WTC11 (cell line): Measurements from ENCODE around the gene LY6G5C. TPM values are rescaled to one million over a fixed set of nuclear protein-coding genes. Genes with fewer than 3 reads are reported as not detected.

Experiments
- AR ChIP-seq: fragments of 250-450 bp; sonication (Bioruptor Pico); IDR thresholded peaks from 2 replicates; pipeline ENCODE4 v1.9.0; 2021; ENCODE audit warnings: mild to moderate bottlenecking
- CBFB ChIP-seq: sonication (generic); formaldehyde crosslinking; IDR thresholded peaks from 2 replicates; pipeline ENCODE4 v1.8.1; 2022; ENCODE audit warnings: mild to moderate bottlenecking, low read depth, missing genetic modification reagents
- CREM ChIP-seq: sonication (generic); formaldehyde crosslinking; IDR thresholded peaks from 2 replicates; pipeline ENCODE4 v1.8.1; 2022; ENCODE audit warnings: mild to moderate bottlenecking, missing genetic modification reagents, moderate library complexity
- EMX1 ChIP-seq: fragments of 250-450 bp; sonication (Bioruptor Pico); IDR thresholded peaks from 2 replicates; pipeline ENCODE4 v1.8.0; 2021; ENCODE audit warnings: mild to moderate bottlenecking
- ESRRA ChIP-seq: sonication (generic); formaldehyde crosslinking; IDR thresholded peaks from 2 replicates; pipeline ENCODE4 v1.8.1; 2022; ENCODE audit warnings: mild to moderate bottlenecking, missing genetic modification reagents, borderline replicate concordance
- GABPB1 ChIP-seq: sonication (generic); formaldehyde crosslinking; IDR thresholded peaks from 2 replicates; pipeline ENCODE4 v1.8.1; 2023; ENCODE audit warnings: mild to moderate bottlenecking, missing genetic modification reagents
- HMGA2 ChIP-seq: fragments of 250-450 bp; sonication (Bioruptor Pico); IDR thresholded peaks from 2 replicates; pipeline ENCODE4 v1.4.0; 2021; ENCODE audit warnings: mild to moderate bottlenecking, moderate library complexity
- HMGXB4 ChIP-seq: sonication (generic); formaldehyde crosslinking; IDR thresholded peaks from 2 replicates; pipeline ENCODE4 v1.8.1; 2023; ENCODE audit warnings: mild to moderate bottlenecking, moderate library complexity, missing genetic modification reagents
- IRF2 ChIP-seq: sonication (generic); formaldehyde crosslinking; IDR thresholded peaks from 2 replicates; pipeline ENCODE4 v1.8.0; 2022; ENCODE audit warnings: low read depth, missing genetic modification reagents, borderline replicate concordance
- MLX ChIP-seq: sonication (generic); formaldehyde crosslinking; IDR thresholded peaks from 2 replicates; pipeline ENCODE4 v1.8.1; 2023; ENCODE audit warnings: mild to moderate bottlenecking, missing genetic modification reagents, moderate library complexity
- NFE2L1 ChIP-seq: sonication (generic); formaldehyde crosslinking; IDR thresholded peaks from 2 replicates; pipeline ENCODE4 v1.8.1; 2023; ENCODE audit warnings: missing genetic modification reagents
- OVOL2 ChIP-seq: fragments of 250-450 bp; sonication (Bioruptor Pico); IDR thresholded peaks from 2 replicates; pipeline ENCODE4 v1.9.0; 2021; ENCODE audit warnings: mild to moderate bottlenecking, borderline replicate concordance
- PRDM15 ChIP-seq: sonication (generic); formaldehyde crosslinking; IDR thresholded peaks from 2 replicates; pipeline ENCODE4 v1.8.0; 2022; ENCODE audit warnings: missing genetic modification reagents
- PREB ChIP-seq: sonication (generic); formaldehyde crosslinking; IDR thresholded peaks from 2 replicates; pipeline ENCODE4 v1.8.1; 2022; ENCODE audit warnings: mild to moderate bottlenecking, missing genetic modification reagents, moderate library complexity, borderline replicate concordance
- RORB ChIP-seq: fragments of 250-450 bp; sonication (Bioruptor Pico); IDR thresholded peaks from 2 replicates; pipeline ENCODE4 v1.9.0; 2021; ENCODE audit warnings: mild to moderate bottlenecking
- TCF7 ChIP-seq: sonication (generic); formaldehyde crosslinking; IDR thresholded peaks from 2 replicates; pipeline ENCODE4 v1.8.0; 2022; ENCODE audit warnings: mild to moderate bottlenecking, low read depth, missing genetic modification reagents, moderate library complexity
- TEAD1 ChIP-seq: sonication (generic); formaldehyde crosslinking; IDR thresholded peaks from 2 replicates; pipeline ENCODE4 v1.8.0; 2022; ENCODE audit warnings: mild to moderate bottlenecking, missing genetic modification reagents
- ZBTB21 ChIP-seq: sonication (generic); formaldehyde crosslinking; IDR thresholded peaks from 2 replicates; pipeline ENCODE4 v1.8.1; 2023; ENCODE audit warnings: mild to moderate bottlenecking, missing genetic modification reagents, borderline replicate concordance
- ZNF138 ChIP-seq: sonication (generic); formaldehyde crosslinking; conservative IDR thresholded peaks from 2 replicates; pipeline ENCODE4 v1.8.1; 2022; ENCODE audit warnings: mild to moderate bottlenecking, moderate library complexity, missing genetic modification reagents
- ZNF232 ChIP-seq: sonication (generic); formaldehyde crosslinking; IDR thresholded peaks from 2 replicates; pipeline ENCODE4 v1.8.0; 2022; ENCODE audit warnings: mild to moderate bottlenecking, missing genetic modification reagents
- ZNF416 ChIP-seq: fragments of 250-450 bp; sonication (Bioruptor Pico); IDR thresholded peaks from 2 replicates; pipeline ENCODE4 v1.9.0; 2021; ENCODE audit warnings: mild to moderate bottlenecking, inconsistent platforms
- ZSCAN18 ChIP-seq: fragments of 250-450 bp; sonication (Bioruptor Pico); IDR thresholded peaks from 2 replicates; pipeline ENCODE4 v2.1.2; 2022; ENCODE audit warnings: mild to moderate bottlenecking, moderate library complexity
- total RNA-seq: library from RNA; stranded (reverse); gene quantifications from 3 replicates; pipeline ENCODE4 v1.2.3, GENCODE V29; 2021
- TF ChIP-seq, protein P1 (sequence below): sonication (generic); formaldehyde crosslinking; IDR thresholded peaks from 2 replicates; pipeline ENCODE4 v1.8.1; 2022; ENCODE audit warnings: low read depth, mild to moderate bottlenecking, moderate library complexity, missing genetic modification reagents, borderline replicate concordance
- TF ChIP-seq, protein P2 (sequence below): sonication (generic); formaldehyde crosslinking; IDR thresholded peaks from 2 replicates; pipeline ENCODE4 v1.8.0; 2022; ENCODE audit warnings: mild to moderate bottlenecking, missing genetic modification reagents

Gene LY6G5C
- total RNA-seq, 1 experiment from 2014 or later: 1.0 TPM

GRCh38 chr6:31729979-31730630, 49.2 kb upstream of the LY6G5C start (continued):
- TF ChIP-seq HMGA2 (CRISPR knock-in tag): no peak
- no peak for TF ChIP-seq AR (CRISPR knock-in tag)
- TF ChIP-seq PRDM15 (CRISPR knock-in tag): no peak
- no peak for TF ChIP-seq CREM (CRISPR knock-in tag)
- 0 out of 2 replicates have a peak, but pooled peaks have one; percentile 14 for TF ChIP-seq ZNF416
- no peak for TF ChIP-seq RORB (CRISPR knock-in tag)
- no peak for TF ChIP-seq IRF2 (CRISPR knock-in tag)
- no peak for TF ChIP-seq ZNF138 (CRISPR knock-in tag)
- TF ChIP-seq MLX: no peak
- peak; percentile 86 for TF ChIP-seq HMGXB4 (CRISPR knock-in tag)
- TF ChIP-seq NFE2L1: no peak
- 0 out of 2 replicates have a peak, but pooled peaks have one; percentile 57 for TF ChIP-seq ESRRA (CRISPR knock-in tag)
- no peak for TF ChIP-seq GABPB1 (CRISPR knock-in tag)
- TF ChIP-seq TCF7 (CRISPR knock-in tag): no peak
- no peak for TF ChIP-seq TEAD1 (CRISPR knock-in tag)
- no peak for TF ChIP-seq ZBTB21 (CRISPR knock-in tag)
- TF ChIP-seq CBFB (CRISPR knock-in tag): no peak
- TF ChIP-seq, protein P1, sequence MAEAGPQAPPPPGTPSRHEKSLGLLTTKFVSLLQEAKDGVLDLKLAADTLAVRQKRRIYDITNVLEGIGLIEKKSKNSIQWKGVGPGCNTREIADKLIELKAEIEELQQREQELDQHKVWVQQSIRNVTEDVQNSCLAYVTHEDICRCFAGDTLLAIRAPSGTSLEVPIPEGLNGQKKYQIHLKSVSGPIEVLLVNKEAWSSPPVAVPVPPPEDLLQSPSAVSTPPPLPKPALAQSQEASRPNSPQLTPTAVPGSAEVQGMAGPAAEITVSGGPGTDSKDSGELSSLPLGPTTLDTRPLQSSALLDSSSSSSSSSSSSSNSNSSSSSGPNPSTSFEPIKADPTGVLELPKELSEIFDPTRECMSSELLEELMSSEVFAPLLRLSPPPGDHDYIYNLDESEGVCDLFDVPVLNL (CRISPR knock-in tag): no peak
- TF ChIP-seq ZNF232 (CRISPR knock-in tag): no peak
- TF ChIP-seq, protein P2, sequence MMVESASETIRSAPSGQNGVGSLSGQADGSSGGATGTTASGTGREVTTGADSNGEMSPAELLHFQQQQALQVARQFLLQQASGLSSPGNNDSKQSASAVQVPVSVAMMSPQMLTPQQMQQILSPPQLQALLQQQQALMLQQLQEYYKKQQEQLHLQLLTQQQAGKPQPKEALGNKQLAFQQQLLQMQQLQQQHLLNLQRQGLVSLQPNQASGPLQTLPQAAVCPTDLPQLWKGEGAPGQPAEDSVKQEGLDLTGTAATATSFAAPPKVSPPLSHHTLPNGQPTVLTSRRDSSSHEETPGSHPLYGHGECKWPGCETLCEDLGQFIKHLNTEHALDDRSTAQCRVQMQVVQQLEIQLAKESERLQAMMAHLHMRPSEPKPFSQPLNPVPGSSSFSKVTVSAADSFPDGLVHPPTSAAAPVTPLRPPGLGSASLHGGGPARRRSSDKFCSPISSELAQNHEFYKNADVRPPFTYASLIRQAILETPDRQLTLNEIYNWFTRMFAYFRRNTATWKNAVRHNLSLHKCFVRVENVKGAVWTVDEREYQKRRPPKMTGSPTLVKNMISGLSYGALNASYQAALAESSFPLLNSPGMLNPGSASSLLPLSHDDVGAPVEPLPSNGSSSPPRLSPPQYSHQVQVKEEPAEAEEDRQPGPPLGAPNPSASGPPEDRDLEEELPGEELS (CRISPR knock-in tag): no peak
- TF ChIP-seq OVOL2 (CRISPR knock-in tag): no peak; the same call in 1 of the 2 replicates
- no peak for TF ChIP-seq ZSCAN18 (CRISPR knock-in tag)
- no peak for TF ChIP-seq EMX1 (CRISPR knock-in tag)
- no peak; the same call in 1 of the 2 replicates for TF ChIP-seq PREB (CRISPR knock-in tag)
